GM21529 (cell line): ENCODE data around the gene RBBP6.
"Not testable (repeated sequence)": the region's sequence is repeated elsewhere in the genome, so short reads cannot be mapped to it uniquely, and the experiment has no call there.

ENCODE experiments used
- ATAC-seq: cut with Tn5 transposase; IDR thresholded peaks from one replicate; pipeline ENCODE4 v1.9.1; 2021; ENCODE audit not compliant: unreplicated experiment

Gene RBBP6, protein sequence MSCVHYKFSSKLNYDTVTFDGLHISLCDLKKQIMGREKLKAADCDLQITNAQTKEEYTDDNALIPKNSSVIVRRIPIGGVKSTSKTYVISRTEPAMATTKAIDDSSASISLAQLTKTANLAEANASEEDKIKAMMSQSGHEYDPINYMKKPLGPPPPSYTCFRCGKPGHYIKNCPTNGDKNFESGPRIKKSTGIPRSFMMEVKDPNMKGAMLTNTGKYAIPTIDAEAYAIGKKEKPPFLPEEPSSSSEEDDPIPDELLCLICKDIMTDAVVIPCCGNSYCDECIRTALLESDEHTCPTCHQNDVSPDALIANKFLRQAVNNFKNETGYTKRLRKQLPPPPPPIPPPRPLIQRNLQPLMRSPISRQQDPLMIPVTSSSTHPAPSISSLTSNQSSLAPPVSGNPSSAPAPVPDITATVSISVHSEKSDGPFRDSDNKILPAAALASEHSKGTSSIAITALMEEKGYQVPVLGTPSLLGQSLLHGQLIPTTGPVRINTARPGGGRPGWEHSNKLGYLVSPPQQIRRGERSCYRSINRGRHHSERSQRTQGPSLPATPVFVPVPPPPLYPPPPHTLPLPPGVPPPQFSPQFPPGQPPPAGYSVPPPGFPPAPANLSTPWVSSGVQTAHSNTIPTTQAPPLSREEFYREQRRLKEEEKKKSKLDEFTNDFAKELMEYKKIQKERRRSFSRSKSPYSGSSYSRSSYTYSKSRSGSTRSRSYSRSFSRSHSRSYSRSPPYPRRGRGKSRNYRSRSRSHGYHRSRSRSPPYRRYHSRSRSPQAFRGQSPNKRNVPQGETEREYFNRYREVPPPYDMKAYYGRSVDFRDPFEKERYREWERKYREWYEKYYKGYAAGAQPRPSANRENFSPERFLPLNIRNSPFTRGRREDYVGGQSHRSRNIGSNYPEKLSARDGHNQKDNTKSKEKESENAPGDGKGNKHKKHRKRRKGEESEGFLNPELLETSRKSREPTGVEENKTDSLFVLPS (N-terminal part only)

DNA sequence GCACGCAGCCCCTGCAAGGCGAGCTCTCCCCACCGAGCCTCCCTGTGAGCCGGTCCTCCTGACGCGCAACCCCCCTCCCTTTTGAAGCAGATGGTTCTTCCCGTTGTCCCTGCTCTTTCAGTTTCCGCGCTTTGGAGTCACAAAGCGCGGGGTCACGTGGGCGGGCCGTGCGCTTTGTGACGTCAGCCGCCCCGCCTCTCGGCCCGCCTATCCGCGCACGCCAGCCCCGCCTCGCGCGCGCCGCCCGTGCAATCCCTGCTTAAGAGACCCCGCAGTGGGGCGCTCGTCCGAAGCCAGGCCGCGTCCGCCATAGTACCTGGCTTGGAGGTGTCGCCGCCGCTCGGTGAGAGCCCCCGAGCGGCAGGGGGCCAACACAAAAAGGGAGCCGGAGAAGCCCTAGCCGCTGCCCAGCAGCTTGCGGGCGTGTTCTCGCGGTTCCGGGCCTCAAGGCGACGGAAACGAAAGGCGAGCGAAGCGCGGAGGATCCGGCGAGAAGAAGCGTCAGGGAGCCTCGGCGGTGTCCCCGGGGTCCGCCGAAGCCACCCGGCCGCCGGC is at the start of gene RBBP6:
Gene RBBP6 (plus strand): TSS at position 272 of the 555 bp plus-strand sequence. CDS start 1,061 bp downstream, outside the sequence.
- peak; percentile 89 for ATAC-seq

DNA sequence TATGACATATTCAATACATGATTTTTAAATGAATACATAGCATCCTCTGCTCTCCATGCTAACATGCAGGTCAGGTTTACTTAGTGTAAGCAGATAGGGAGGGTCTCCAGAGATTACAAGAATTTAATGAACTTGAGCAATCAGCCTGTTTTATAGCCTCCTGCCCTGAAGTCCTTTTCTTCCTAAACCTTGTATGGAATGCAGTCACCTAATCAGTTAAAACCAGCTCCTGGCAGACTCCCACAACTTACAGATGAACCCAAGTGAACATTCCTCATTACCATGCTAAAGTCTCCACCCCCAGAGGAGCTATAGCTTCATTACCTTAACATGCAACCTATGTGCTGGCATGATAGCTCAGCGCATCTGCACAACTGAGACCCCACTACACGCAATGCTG is 48.5 kb upstream of the RBBP6 start:
- no peak for ATAC-seq

GRCh38 chr16:24491731-24492130 is 47.6 kb upstream of the RBBP6 start:
- no peak for ATAC-seq

- no peak for ATAC-seq
These were observed 45.5 kb upstream of the RBBP6 start for GRCh38 chr16:24493821-24494220.

DNA sequence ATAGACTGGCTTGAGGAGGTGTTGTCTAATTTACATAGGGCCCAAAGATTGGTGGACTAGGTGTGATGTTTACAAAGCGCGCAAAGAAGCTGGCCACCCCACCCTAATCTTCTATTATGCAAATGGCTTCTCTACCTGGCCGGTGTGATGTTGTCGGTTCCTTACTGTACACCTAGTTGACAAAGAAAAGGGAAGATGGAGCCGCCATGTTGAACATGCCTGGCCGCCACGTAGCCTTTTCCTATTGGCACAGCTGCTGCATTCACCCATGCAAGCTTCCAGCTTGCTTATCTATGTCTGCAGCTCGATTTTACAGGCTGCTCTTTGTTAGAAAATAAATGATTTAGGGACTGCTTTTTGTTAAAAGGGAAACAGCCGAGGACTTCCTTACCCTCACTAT is 44.2 kb upstream of the RBBP6 start:
- not testable (repeated sequence) for ATAC-seq

DNA sequence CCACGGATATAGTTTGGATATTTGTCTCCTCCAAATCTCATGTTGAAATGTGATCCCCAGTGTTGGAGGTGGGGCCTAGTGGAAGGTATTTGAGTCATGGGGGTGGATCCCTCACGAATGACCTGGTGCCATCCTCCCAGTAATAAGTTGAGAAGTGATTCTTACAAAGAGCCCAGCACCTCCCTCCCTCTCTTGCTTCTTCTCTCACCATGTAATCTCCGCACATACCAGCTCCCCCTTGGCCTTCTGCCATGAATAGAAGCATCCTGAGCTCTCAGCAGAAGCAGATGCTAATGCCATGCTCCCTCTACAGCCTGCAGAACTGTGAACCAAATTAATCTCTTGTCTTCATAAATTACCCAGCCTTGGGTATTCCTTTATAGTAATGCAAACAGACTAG is 41.9 kb upstream of the RBBP6 start:
- ATAC-seq: no peak

DNA sequence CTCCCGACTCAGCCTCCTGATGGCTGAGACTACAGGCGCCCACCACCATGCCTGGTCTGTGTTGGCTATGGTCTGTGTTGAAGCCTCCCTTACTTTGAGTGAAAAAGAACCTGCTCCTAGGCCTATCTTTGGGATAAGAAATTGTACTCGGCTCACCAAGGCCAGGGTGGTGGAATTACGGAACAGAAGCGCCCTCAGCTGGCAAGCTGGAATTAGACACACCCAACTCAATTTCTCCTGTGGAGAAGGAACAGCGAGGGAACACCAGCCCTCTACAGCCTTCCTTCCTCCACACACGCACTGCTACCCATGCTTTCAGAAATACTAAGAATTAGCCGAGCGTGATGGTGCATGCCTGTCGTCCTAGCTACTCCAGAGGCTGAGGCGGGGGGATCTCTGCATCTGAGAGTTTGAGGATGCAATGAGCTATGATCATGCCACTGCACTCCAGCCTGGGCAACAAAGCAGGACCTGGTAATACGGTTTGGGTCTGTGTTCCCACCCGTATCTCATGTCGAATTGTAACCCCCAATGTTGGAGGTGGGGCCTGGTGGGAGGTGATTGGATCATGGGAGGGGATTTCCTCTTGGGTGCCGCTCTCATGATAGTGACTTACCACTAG is 40.1 kb upstream of the RBBP6 start:
- no peak for ATAC-seq

- ATAC-seq: no peak
These were observed 34.7 kb upstream of the RBBP6 start for GRCh38 chr16:24504472-24505345.

GRCh38 chr16:24505959-24506358 is 33.4 kb upstream of the RBBP6 start:
- ATAC-seq: no peak

GRCh38 chr16:24507959-24508480 is 31.3 kb upstream of the RBBP6 start:
- no peak for ATAC-seq

DNA sequence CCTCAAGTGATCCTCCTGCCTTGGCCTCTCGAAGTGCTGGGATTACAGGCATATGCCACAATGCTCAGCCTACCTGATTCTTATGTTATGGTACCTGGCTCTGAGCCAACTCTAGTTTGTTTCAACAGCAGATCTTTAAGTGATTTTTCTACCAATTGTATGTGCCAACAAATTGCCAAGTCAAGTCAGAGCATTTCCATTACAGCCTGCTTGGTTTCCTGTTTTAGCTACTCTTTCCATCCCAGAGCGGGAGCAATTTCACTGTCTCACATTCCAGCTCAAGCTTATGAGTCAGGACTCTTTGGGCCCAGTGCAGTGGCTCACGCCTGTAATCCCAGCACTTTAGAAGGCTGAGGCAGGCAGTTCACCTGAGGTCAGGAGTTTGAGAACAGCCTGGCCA is 30.8 kb upstream of the RBBP6 start:
- ATAC-seq: no peak

- ATAC-seq: no peak
These were observed 29.8 kb upstream of the RBBP6 start for GRCh38 chr16:24509536-24509935.

- no peak for ATAC-seq
These were observed 28.2 kb upstream of the RBBP6 start for GRCh38 chr16:24511174-24511573.

GRCh38 chr16:24511792-24512191 is 27.6 kb upstream of the RBBP6 start:
- no peak for ATAC-seq

GRCh38 chr16:24514096-24514495 is 25.3 kb upstream of the RBBP6 start:
- ATAC-seq: no peak

- no peak for ATAC-seq
These were observed 24.2 kb upstream of the RBBP6 start for GRCh38 chr16:24515186-24515585.

DNA sequence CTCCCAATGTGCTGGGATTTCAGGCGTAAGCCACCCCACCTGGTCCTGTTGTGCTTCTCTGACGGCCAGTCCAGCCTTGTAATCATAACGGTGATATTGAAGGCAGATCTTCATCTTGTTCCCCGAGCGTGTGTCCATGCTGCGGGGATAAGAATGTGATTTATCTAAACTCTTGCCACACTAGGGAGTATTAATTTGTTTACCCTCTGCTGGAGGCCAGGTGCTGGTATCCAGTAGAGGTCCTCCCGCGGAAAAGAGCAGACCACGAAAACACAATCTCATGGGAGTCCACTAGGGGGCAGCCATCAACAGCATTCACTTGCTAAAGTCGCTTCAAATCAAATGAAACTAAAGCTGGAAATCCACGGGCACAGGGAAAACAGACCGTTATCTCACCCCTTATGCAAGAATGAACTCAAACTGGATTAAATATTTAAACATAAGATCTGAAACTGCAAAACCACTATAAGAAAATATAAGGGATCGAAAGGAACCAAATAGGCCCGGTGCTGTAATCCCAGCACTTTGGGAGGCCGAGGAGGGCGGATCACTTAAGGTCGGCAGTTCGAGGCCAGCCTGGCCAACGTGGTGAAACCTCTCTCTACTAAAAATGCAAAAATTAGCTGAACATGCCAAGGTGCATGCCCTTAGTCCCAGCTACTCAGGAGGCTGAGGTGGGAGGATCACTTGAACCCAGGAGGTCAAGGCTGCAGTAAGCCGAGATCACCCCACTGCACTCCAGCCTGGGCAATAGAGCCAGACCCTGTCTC is 22.3 kb upstream of the RBBP6 start:
- ATAC-seq: no peak

DNA sequence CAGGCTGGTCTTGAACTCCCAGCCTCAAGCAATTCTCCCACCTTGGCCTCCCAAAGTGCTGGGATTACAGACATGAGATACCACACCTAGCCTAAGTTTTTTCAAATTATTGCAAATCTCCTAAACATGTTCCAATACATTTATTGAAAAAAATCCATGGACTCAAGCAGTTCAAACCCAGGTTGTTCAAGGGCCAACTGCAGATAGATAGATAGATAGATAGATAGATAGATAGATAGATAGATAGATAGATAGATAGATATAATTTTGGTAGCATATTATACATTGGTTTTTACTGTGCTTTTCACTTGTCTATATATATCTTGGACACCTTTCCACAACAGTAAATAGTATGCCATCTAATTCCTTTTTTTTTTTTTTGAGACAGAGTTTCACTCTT is 20.9 kb upstream of the RBBP6 start:
- ATAC-seq: no peak

DNA sequence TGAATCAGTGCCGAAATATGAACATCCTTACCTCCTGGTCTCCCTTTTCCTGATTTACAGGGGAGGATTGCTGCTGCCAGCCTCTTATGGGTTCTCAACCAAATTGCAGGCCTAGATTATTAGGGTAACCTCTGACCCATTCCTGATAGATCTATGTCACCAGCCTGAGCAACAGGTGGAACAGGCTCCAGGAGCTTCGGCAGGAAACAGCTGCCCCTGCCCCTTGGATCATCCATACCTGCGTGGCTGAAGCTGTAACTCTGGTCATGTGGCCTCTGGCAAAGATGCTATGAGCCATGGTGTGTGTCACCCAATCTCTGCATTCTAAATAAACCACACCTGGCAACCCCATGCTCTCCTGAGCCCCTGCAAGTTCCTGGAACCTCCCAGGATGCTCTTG is 18.4 kb upstream of the RBBP6 start:
- ATAC-seq: no peak
